Measurements from ENCODE around the gene ASPHD2. TPM values are rescaled to one million over a fixed set of nuclear protein-coding genes. Genes with fewer than 3 reads are reported as not detected.
"Not testable (repeated sequence)": the region's sequence is repeated elsewhere in the genome, so short reads cannot be mapped to it uniquely, and the experiment has no call there.

Gene ASPHD2
- total RNA-seq, 1 experiment from 2014 or later, result 2.4 TPM

GRCh38 chr22:26416256-26416655 lies 12.8 kb upstream of the ASPHD2 start:
- DNase-seq (ENCODE audit: low read depth), result no peak

GRCh38 chr22:26416670-26417276 lies 12.3 kb upstream of the ASPHD2 start:
- peak; percentile 78 for DNase-seq (ENCODE audit: low read depth)

GRCh38 chr22:26417406-26417805 lies 11.7 kb upstream of the ASPHD2 start:
- no peak for DNase-seq (ENCODE audit: low read depth)

- no peak for DNase-seq (ENCODE audit: low read depth)
Observed at GRCh38 chr22:26418620-26419019, 10.4 kb upstream of the ASPHD2 start.

- DNase-seq (ENCODE audit: low read depth), result no peak
Observed at GRCh38 chr22:26426924-26427323, 2.1 kb upstream of the ASPHD2 start.

GRCh38 chr22:26429458-26430286 lies 612 bp downstream of the ASPHD2 start:
- DNase-seq (ENCODE audit: low read depth), result no peak

GRCh38 chr22:26430600-26430999 lies 1.5 kb downstream of the ASPHD2 start:
- no peak for DNase-seq (ENCODE audit: low read depth)

- DNase-seq (ENCODE audit: low read depth), result peak; percentile 70
Observed at GRCh38 chr22:26431261-26431995, 2.4 kb downstream of the ASPHD2 start.

GRCh38 chr22:26432619-26433311 lies 3.7 kb downstream of the ASPHD2 start:
- DNase-seq (ENCODE audit: low read depth), result no peak

GRCh38 chr22:26433805-26434204 lies 4.7 kb downstream of the ASPHD2 start:
- DNase-seq (ENCODE audit: low read depth), result no peak

GRCh38 chr22:26435327-26436093 lies 6.5 kb downstream of the ASPHD2 start:
- DNase-seq (ENCODE audit: low read depth), result no peak

GRCh38 chr22:26436903-26437515 lies 7.9 kb downstream of the ASPHD2 start:
- no peak for DNase-seq (ENCODE audit: low read depth)

- no peak for DNase-seq (ENCODE audit: low read depth)
Observed at GRCh38 chr22:26437694-26438392, 8.8 kb downstream of the ASPHD2 start.

GRCh38 chr22:26438776-26439175 lies 9.7 kb downstream of the ASPHD2 start:
- DNase-seq (ENCODE audit: low read depth), result not testable (repeated sequence)

GRCh38 chr22:26439559-26439958 lies 10.5 kb downstream of the ASPHD2 start:
- no peak for DNase-seq (ENCODE audit: low read depth)

- DNase-seq (ENCODE audit: low read depth), result no peak
Observed at GRCh38 chr22:26442086-26442756, 13.2 kb downstream of the ASPHD2 start.

- DNase-seq (ENCODE audit: low read depth), result no peak
Observed at GRCh38 chr22:26443901-26444690, 15.0 kb downstream of the ASPHD2 start.

GRCh38 chr22:26444777-26445176 lies 15.7 kb downstream of the ASPHD2 start:
- DNase-seq (ENCODE audit: low read depth), result no peak

Data from LHCN-M2 (cell line).